IMR-90 (cell line): ENCODE measurements around the gene RTF1. TPM values are rescaled to one million over a fixed set of nuclear protein-coding genes. Genes with fewer than 3 reads are reported as not detected.

ENCODE experiments used
- microRNA-seq, 2 experiments: library from miRNA; stranded (forward) in 1 of 2; unstranded in 1 of 2; fragments of 10-50 nt in 1 of 2; fragments of <30 nt in 1 of 2; gene quantifications in 1 of 2; microRNA quantifications in 1 of 2; one replicate each; pipeline versions ENCODE3 to v1.1.0; 2013 to 2020; ENCODE audit not compliant: insufficient read depth in 1 of 2, insufficient read length in 1 of 2, unreplicated experiment in 1 of 2
- polyA plus RNA-seq, 3 experiments: library from polyadenylated mRNA; depleted of rRNA; stranded (reverse); fragments of >200 nt; gene quantifications; 2 replicates each; pipeline ENCODE4 v1.2.3, GENCODE V29; 2012; ENCODE audit warnings: low replicate concordance in 1 of 3
- small RNA-seq, 5 experiments: library from RNA; depleted of rRNA; stranded (forward); fragments of <200 nt; gene quantifications; one replicate each; pipeline ENCODE3, GENCODE V24; 2012
- total RNA-seq: library from RNA; depleted of rRNA; stranded (reverse); fragments of >200 nt; gene quantifications from 2 replicates; pipeline ENCODE4 v1.2.3, GENCODE V29; 2012; rRNA removed

The RTF1 gene
- total and polyA plus RNA-seq, 2 of the 4 experiments (the other 2 are of a cell fraction): 15.1 to 24.3 TPM

Small RNA genes lying within 50 kb of the gene (microRNA-seq; reads per million reads assigned to microRNA genes)
- not detected for gene RNU6-1169P (ENCODE audit: insufficient read depth, insufficient read length)

Small RNA genes lying within 50 kb of the gene (small RNA-seq; reads per million reads assigned to genes)
- 0 reads per million in 5 experiments for gene RNU6-1169P

Other genes with a start within 250 kb of the RTF1 start
- gene EXD1, start 186.3 kb upstream of the RTF1 start, total RNA-seq: not detected in 2 replicates
- gene EXD1, start 186.3 kb upstream of the RTF1 start, polyA plus RNA-seq (2012; rRNA removed): not detected in 2 replicates
- 94.2 and 96.1 TPM in 2 replicates for gene CHP1, start 185.8 kb upstream of the RTF1 start, total RNA-seq
- gene CHP1, start 185.8 kb upstream of the RTF1 start, polyA plus RNA-seq (2012; rRNA removed): 34.0 and 39.2 TPM in 2 replicates
- 4.1 and 7.5 TPM in 2 replicates for gene OIP5, start 84.5 kb upstream of the RTF1 start, total RNA-seq
- gene OIP5, start 84.5 kb upstream of the RTF1 start, polyA plus RNA-seq (2012; rRNA removed): 5.4 and 5.5 TPM in 2 replicates
- 92.5 and 123 TPM in 2 replicates for gene NUSAP1, start 84.2 kb upstream of the RTF1 start, total RNA-seq
- 59.2 and 61.7 TPM in 2 replicates for gene NUSAP1, start 84.2 kb upstream of the RTF1 start, polyA plus RNA-seq (2012; rRNA removed)
- gene NDUFAF1, start 14.6 kb upstream of the RTF1 start, total RNA-seq: 16.8 and 28.3 TPM in 2 replicates
- 13.4 and 14.6 TPM in 2 replicates for gene NDUFAF1, start 14.6 kb upstream of the RTF1 start, polyA plus RNA-seq (2012; rRNA removed)
- 1.1 and 1.4 TPM in 2 replicates for gene ITPKA, start 76.8 kb downstream of the RTF1 start, total RNA-seq
- 1.8 and 2.2 TPM in 2 replicates for gene ITPKA, start 76.8 kb downstream of the RTF1 start, polyA plus RNA-seq (2012; rRNA removed)
- 0.18 and 0.28 TPM in 2 replicates for gene LTK, start 96.7 kb downstream of the RTF1 start, total RNA-seq
- 0.62 and 0.77 TPM in 2 replicates for gene LTK, start 96.7 kb downstream of the RTF1 start, polyA plus RNA-seq (2012; rRNA removed)
- gene RPAP1, start 127.2 kb downstream of the RTF1 start, total RNA-seq: 9.1 and 9.4 TPM in 2 replicates
- gene RPAP1, start 127.2 kb downstream of the RTF1 start, polyA plus RNA-seq (2012; rRNA removed): 18.1 and 22.7 TPM in 2 replicates
- gene TYRO3, start 142.1 kb downstream of the RTF1 start, total RNA-seq: 10.6 and 11.5 TPM in 2 replicates
- 15.1 and 18.4 TPM in 2 replicates for gene TYRO3, start 142.1 kb downstream of the RTF1 start, polyA plus RNA-seq (2012; rRNA removed)
- 38.0 and 48.3 TPM in 2 replicates for gene MGA, start 243.3 kb downstream of the RTF1 start, total RNA-seq
- 3.0 and 3.2 TPM in 2 replicates for gene MGA, start 243.3 kb downstream of the RTF1 start, polyA plus RNA-seq (2012; rRNA removed)